IMR-90 (cell line): Measurements from ENCODE around the gene GPR39. TPM values are rescaled to one million over a fixed set of nuclear protein-coding genes. Genes with fewer than 3 reads are reported as not detected.

ENCODE experiments used
- ATAC-seq: fragments of 200-7000 bp; cut with Tn5 transposase; 2 replicates; pipeline ENCODE4 v1.9.1; 2020; ENCODE audit warnings: low read depth, mild to moderate bottlenecking, moderate library complexity
- BruUV-seq: library from RNA; stranded (reverse); fragments of 400-500 nt; replicated peaks from 2 replicates; lab custom pipeline; 2021; lab: Mats Ljungman, UMichigan
- CTCF ChIA-PET: fragments of 300-600 bp; formaldehyde crosslinking; extraction: SDS; loops from one replicate; lab custom pipeline; 2021; ENCODE audit warnings: antibody characterized with exemption; lab: Yijun Ruan, JAX
- POLR2A ChIA-PET: fragments of 300-600 bp; sonication (Branson Sonifier 250); formaldehyde crosslinking; loops from one replicate; lab custom pipeline; 2022; ENCODE audit warnings: antibody characterized with exemption; ENCODE audit not compliant: unreplicated experiment; lab: Charles Lee
- DNase-seq: peaks from one replicate; pipeline ENCODE4 v3.0.0; 2013
- H2AFZ ChIP-seq: replicated peaks from 2 replicates; pipeline ENCODE3; 2013; ENCODE audit warnings: low read length, mild to moderate bottlenecking; ENCODE audit not compliant: poor library complexity
- H2AK5ac ChIP-seq: 2 replicates; pipeline ENCODE4 v1.6.1; 2013; ENCODE audit warnings: low read depth, low read length, inconsistent platforms
- H2AK9ac ChIP-seq: replicated peaks from 2 replicates; pipeline ENCODE3; 2013; ENCODE audit warnings: mild to moderate bottlenecking, low read depth, low read length, moderate library complexity; ENCODE audit not compliant: poor library complexity
- H2BK120ac ChIP-seq: 2 replicates; pipeline ENCODE4 v1.6.1; 2013; ENCODE audit warnings: low read depth, low read length, inconsistent platforms
- H2BK15ac ChIP-seq: 3 replicates; pipeline ENCODE4 v1.6.1; 2013; ENCODE audit warnings: low read depth, low read length, inconsistent platforms
- H2BK20ac ChIP-seq: 2 replicates; pipeline ENCODE4 v1.6.1; 2013; ENCODE audit warnings: low read depth, mild to moderate bottlenecking, inconsistent platforms, low read length, moderate library complexity
- H2BK5ac ChIP-seq: 2 replicates; pipeline ENCODE4 v1.6.1; 2013; ENCODE audit warnings: mild to moderate bottlenecking, low read depth, low read length, inconsistent platforms; ENCODE audit not compliant: poor library complexity, severe bottlenecking
- H3K14ac ChIP-seq: replicated peaks from 2 replicates; pipeline ENCODE4 v1.6.1; 2013; ENCODE audit warnings: low read depth, low read length, inconsistent platforms
- H3K18ac ChIP-seq: 2 replicates; pipeline ENCODE4 v1.6.1; 2013; ENCODE audit warnings: low read depth, low read length, control low read depth
- H3K23ac ChIP-seq: 2 replicates; pipeline ENCODE4 v1.6.1; 2013; ENCODE audit warnings: low read depth, low read length, inconsistent platforms
- H3K27ac ChIP-seq: 2 replicates; pipeline ENCODE4 v1.5.1; 2013; ENCODE audit warnings: mild to moderate bottlenecking, control low read depth, low read length; ENCODE audit not compliant: insufficient read depth
- H3K27me3 ChIP-seq: 2 replicates; pipeline ENCODE4 v1.6.1; 2013; ENCODE audit warnings: low read length; ENCODE audit not compliant: control insufficient read depth, insufficient read depth
- H3K36me3 ChIP-seq: 2 replicates; pipeline ENCODE4 v1.6.1; 2013; ENCODE audit warnings: low read length, mixed read lengths; ENCODE audit not compliant: control insufficient read depth, insufficient read depth
- H3K4ac ChIP-seq: 2 replicates; pipeline ENCODE4 v1.6.1; 2013; ENCODE audit warnings: low read depth, low read length, inconsistent platforms
- H3K4me1 ChIP-seq: 2 replicates; pipeline ENCODE4 v1.6.1; 2013; ENCODE audit warnings: low read length, mixed read lengths; ENCODE audit not compliant: control insufficient read depth, insufficient read depth
- H3K4me2 ChIP-seq: 2 replicates; pipeline ENCODE4 v1.6.1; 2013; ENCODE audit warnings: low read depth, mild to moderate bottlenecking, control low read depth, low read length, moderate library complexity
- H3K4me3 ChIP-seq: 2 replicates; pipeline ENCODE4 v1.5.1; 2013; ENCODE audit warnings: low read depth, mild to moderate bottlenecking, control low read depth, low read length, moderate library complexity; ENCODE audit not compliant: insufficient read depth
- H3K56ac ChIP-seq: 2 replicates; pipeline ENCODE4 v1.6.1; 2013; ENCODE audit warnings: low read length, inconsistent platforms; ENCODE audit not compliant: insufficient read depth; ENCODE audit errors: extremely low read depth
- H3K79me1 ChIP-seq, 2 experiments: 2 replicates each; pipeline ENCODE4 v1.6.1; 2013; ENCODE audit warnings: low read length in 2 of 2, inconsistent platforms in 1 of 2, low read depth in 1 of 2
- H3K9ac ChIP-seq: 2 replicates; pipeline ENCODE4 v1.6.1; 2013; ENCODE audit warnings: low read depth, low read length, control low read depth
- H3K9me1 ChIP-seq: 2 replicates; pipeline ENCODE4 v1.6.1; 2013; ENCODE audit warnings: low read length, inconsistent platforms; ENCODE audit not compliant: insufficient read depth
- H3K9me3 ChIP-seq: 2 replicates; pipeline ENCODE4 v1.6.1; 2013; ENCODE audit warnings: low read length; ENCODE audit not compliant: control insufficient read depth, insufficient read depth
- H4K20me1 ChIP-seq: 2 replicates; pipeline ENCODE4 v1.6.1; 2013; ENCODE audit warnings: low read length, inconsistent platforms; ENCODE audit not compliant: insufficient read depth
- H4K5ac ChIP-seq: 2 replicates; pipeline ENCODE4 v1.6.1; 2013; ENCODE audit warnings: mild to moderate bottlenecking, low read depth, low read length, control low read depth
- H4K8ac ChIP-seq, 2 experiments: 2 replicates each; pipeline ENCODE4 v1.6.1; 2013; ENCODE audit warnings: low read depth in 2 of 2, low read length in 2 of 2, control low read depth in 1 of 2, inconsistent platforms in 1 of 2
- H4K91ac ChIP-seq: 2 replicates; pipeline ENCODE4 v1.6.1; 2013; ENCODE audit warnings: low read depth, low read length, inconsistent platforms; ENCODE audit not compliant: insufficient read depth
- BHLHE40 ChIP-seq: fragments of 150-350 bp; IDR thresholded peaks from 2 replicates; pipeline ENCODE4 v1.6.1; 2016; ENCODE audit warnings: mild to moderate bottlenecking, low read depth, low read length
- CEBPB ChIP-seq: IDR thresholded peaks from 2 replicates; pipeline ENCODE4 v1.6.1; 2012; ENCODE audit warnings: low read depth, low read length, improper control_type of control experiment
- CHD1 ChIP-seq: IDR thresholded peaks from 2 replicates; pipeline ENCODE4 v1.6.1; 2012; ENCODE audit warnings: low read depth, low read length, improper control_type of control experiment
- MXI1 ChIP-seq: IDR thresholded peaks from 2 replicates; pipeline ENCODE4 v1.6.1; 2012; ENCODE audit warnings: low read depth, mild to moderate bottlenecking, low read length, moderate library complexity, borderline replicate concordance
- POLR2A ChIP-seq: IDR thresholded peaks from 2 replicates; pipeline ENCODE4 v1.6.1; 2012; ENCODE audit warnings: mild to moderate bottlenecking, low read depth, low read length
- RAD21 ChIP-seq: IDR thresholded peaks from 2 replicates; pipeline ENCODE4 v1.6.1; 2012; ENCODE audit warnings: low read length, improper control_type of control experiment
- RFX5 ChIP-seq: IDR thresholded peaks from 2 replicates; pipeline ENCODE4 v1.8.0; 2012; ENCODE audit warnings: low read depth, mild to moderate bottlenecking, low read length, moderate library complexity
- SMC3 ChIP-seq: fragments of 150-350 bp; IDR thresholded peaks from 2 replicates; pipeline ENCODE4 v1.6.1; 2016; ENCODE audit warnings: low read depth, mild to moderate bottlenecking, antibody characterized with exemption, low read length, moderate library complexity
- dilution Hi-C: fragments of 300-500 bp; cut with HindIII; formaldehyde crosslinking; loops from one replicate; pipeline ENCODE4 v1.14.3; 2018; ENCODE audit warnings: low sequenced_read_pairs; ENCODE audit not compliant: unreplicated experiment
- in situ Hi-C: fragments of 300-500 bp; cut with MboI; formaldehyde crosslinking; loops from 3 replicates; pipeline ENCODE4 v1.14.3; 2019; ENCODE audit warnings: low sequenced_read_pairs, inconsistent platforms, mixed read lengths
- intact Hi-C: fragments of 100-400 bp; cut with micrococcal nuclease; formaldehyde crosslinking; loops from 2 replicates; pipeline ENCODE4 v1.10.0; 2022
- polyA plus RNA-seq, 3 experiments: library from polyadenylated mRNA; depleted of rRNA; stranded (reverse); fragments of >200 nt; gene quantifications; 2 replicates each; pipeline ENCODE4 v1.2.3, GENCODE V29; 2012; ENCODE audit warnings: low replicate concordance in 1 of 3
- total RNA-seq: library from RNA; depleted of rRNA; stranded (reverse); fragments of >200 nt; gene quantifications from 2 replicates; pipeline ENCODE4 v1.2.3, GENCODE V29; 2012
- TF ChIP-seq, protein P1 (sequence below): fragments of 150-350 bp; IDR thresholded peaks from 2 replicates; pipeline ENCODE4 v1.6.1; 2017; ENCODE audit warnings: mild to moderate bottlenecking, antibody characterized with exemption, low read length, low read depth
- TF ChIP-seq, protein P2 (sequence below): fragments of 150-350 bp; IDR thresholded peaks from 2 replicates; pipeline ENCODE4 v1.6.1; 2016; ENCODE audit warnings: low read depth, mild to moderate bottlenecking, low read length, moderate library complexity, borderline replicate concordance
- TF ChIP-seq, protein P3 (sequence below): conservative IDR thresholded peaks from 2 replicates; pipeline ENCODE4 v1.5.1; 2012; ENCODE audit warnings: mild to moderate bottlenecking, low read depth, low read length, improper control_type of control experiment

Gene GPR39
- total and polyA plus RNA-seq, 2 of the 4 experiments (the other 2 are of a cell fraction) = 4.4 to 9.0 TPM

DNA sequence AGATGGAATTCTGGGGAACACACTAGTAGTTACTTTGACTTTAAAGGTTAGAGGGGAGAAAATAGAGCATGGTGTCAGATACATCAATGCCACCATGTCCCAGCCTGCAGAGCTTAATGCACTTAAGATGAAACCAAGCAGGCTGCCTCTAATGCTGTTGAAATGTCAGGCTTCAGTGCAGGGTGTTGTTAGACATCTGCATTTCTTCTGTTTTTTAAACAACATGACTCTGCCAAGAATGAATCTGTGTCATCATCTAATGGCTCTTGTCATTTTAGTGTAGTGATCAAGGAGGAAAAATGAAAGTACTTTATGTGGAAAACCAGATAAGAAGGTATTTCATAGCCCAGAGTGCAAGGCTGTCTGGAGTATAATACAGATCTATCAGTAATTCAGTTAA, 223.5 kb downstream of the GPR39 start:
- ChIA-PET CTCF (no interaction called here), POLR2A (no interaction called here)
- Histone ChIP-seq H4K20me1 (no peaks in the 10 kb centered on the region; the same call in 1 of the 2 replicates), H3K4me3 (no peak overlapping the region), H3K79me1 (peaks cover 0 to 8% of the 10 kb centered on the region in 2 experiments; a peak in 1 of 4 replicates), H2AK9ac (no peak overlapping the region), H3K56ac (no peak overlapping the region), H3K36me3 (peaks cover 12% of the 10 kb centered on the region), H3K4me2 (0 out of 2 replicates have a peak overlapping the region, but pooled peaks have one; percentile 6), H4K8ac (no peak overlapping the region), H3K9ac (no peak overlapping the region), H2AK5ac (no peak overlapping the region), H3K9me3 (no peaks in the 10 kb centered on the region), H2BK120ac (no peak overlapping the region), H3K14ac (no peak overlapping the region), H3K23ac (peak overlapping the region; percentile 10; the same call in 1 of the 2 replicates), H2BK15ac (no peak overlapping the region), H2BK20ac (no peak overlapping the region), H4K5ac (no peak overlapping the region), H3K27ac (no peak overlapping the region), H2BK5ac (no peak overlapping the region), H2AFZ (no peak overlapping the region), H3K4me1 (peaks cover 8% of the 10 kb centered on the region; the same call in 1 of the 2 replicates), H4K91ac (no peak overlapping the region), H3K18ac (no peak overlapping the region), H3K4ac (no peak overlapping the region), H3K9me1 (peaks cover 11% of the 10 kb centered on the region), H3K27me3 (no peaks in the 10 kb centered on the region)
- TF ChIP-seq, protein P1, sequence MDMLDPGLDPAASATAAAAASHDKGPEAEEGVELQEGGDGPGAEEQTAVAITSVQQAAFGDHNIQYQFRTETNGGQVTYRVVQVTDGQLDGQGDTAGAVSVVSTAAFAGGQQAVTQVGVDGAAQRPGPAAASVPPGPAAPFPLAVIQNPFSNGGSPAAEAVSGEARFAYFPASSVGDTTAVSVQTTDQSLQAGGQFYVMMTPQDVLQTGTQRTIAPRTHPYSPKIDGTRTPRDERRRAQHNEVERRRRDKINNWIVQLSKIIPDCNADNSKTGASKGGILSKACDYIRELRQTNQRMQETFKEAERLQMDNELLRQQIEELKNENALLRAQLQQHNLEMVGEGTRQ = no peak
- no peak for TF ChIP-seq RAD21
- TF ChIP-seq, protein P2, sequence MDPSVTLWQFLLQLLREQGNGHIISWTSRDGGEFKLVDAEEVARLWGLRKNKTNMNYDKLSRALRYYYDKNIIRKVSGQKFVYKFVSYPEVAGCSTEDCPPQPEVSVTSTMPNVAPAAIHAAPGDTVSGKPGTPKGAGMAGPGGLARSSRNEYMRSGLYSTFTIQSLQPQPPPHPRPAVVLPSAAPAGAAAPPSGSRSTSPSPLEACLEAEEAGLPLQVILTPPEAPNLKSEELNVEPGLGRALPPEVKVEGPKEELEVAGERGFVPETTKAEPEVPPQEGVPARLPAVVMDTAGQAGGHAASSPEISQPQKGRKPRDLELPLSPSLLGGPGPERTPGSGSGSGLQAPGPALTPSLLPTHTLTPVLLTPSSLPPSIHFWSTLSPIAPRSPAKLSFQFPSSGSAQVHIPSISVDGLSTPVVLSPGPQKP = no peak
- TF ChIP-seq, protein P3, sequence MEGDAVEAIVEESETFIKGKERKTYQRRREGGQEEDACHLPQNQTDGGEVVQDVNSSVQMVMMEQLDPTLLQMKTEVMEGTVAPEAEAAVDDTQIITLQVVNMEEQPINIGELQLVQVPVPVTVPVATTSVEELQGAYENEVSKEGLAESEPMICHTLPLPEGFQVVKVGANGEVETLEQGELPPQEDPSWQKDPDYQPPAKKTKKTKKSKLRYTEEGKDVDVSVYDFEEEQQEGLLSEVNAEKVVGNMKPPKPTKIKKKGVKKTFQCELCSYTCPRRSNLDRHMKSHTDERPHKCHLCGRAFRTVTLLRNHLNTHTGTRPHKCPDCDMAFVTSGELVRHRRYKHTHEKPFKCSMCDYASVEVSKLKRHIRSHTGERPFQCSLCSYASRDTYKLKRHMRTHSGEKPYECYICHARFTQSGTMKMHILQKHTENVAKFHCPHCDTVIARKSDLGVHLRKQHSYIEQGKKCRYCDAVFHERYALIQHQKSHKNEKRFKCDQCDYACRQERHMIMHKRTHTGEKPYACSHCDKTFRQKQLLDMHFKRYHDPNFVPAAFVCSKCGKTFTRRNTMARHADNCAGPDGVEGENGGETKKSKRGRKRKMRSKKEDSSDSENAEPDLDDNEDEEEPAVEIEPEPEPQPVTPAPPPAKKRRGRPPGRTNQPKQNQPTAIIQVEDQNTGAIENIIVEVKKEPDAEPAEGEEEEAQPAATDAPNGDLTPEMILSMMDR = no peak
- no peak for TF ChIP-seq SMC3
- no peak for TF ChIP-seq POLR2A
- TF ChIP-seq CHD1 = no peak
- TF ChIP-seq RFX5 = no peak
- TF ChIP-seq MXI1 = no peak
- TF ChIP-seq CEBPB = no peak
- TF ChIP-seq BHLHE40 = no peak
- DNase-seq (peak; percentile 10), ATAC-seq (peak; percentile 40)
- intact Hi-C loops = loop anchor here (10.0 kb wide), 1 partner anchor 365 kb away; no protein-coding TSS in a partner anchor
- dilution Hi-C loops = no loop called here
- in situ Hi-C loops = no loop called here
- no TSS peak for BruUV-seq
